DND-41 (cell line): ENCODE measurements around the gene SLC6A15.

Experiments
- EZH2 ChIP-seq: IDR thresholded peaks from 3 replicates; pipeline ENCODE4 v1.6.1; 2012; ENCODE audit warnings: borderline replicate concordance, low read depth, mild to moderate bottlenecking, moderate library complexity, low read length, inconsistent platforms; ENCODE audit not compliant: severe bottlenecking
- TF ChIP-seq, protein P1 (sequence below): IDR thresholded peaks from 2 replicates; pipeline ENCODE4 v1.5.1; 2012; ENCODE audit warnings: borderline replicate concordance, low read length, moderate library complexity, mild to moderate bottlenecking; ENCODE audit not compliant: poor library complexity, severe bottlenecking; ENCODE audit errors: extremely low read depth

DNA sequence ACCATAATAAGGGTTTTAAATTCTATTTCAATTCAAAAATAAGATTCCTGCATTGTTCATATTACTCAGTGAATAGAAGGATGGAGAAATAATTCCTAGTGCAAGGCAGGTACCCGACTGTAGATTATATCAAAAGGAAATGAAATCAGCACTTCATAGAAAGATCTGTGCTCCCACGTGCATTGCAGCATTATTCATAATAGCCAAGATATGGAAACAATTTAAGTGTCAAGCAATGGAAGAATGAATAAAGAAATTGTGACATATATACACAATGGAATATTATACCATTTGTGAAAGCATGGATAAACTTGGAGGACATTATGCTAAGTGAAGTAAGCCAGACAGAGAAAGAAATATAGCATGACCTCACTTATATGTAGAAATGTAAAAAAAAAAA is 53.8 kb downstream of the SLC6A15 start:
- TF ChIP-seq, protein P1, sequence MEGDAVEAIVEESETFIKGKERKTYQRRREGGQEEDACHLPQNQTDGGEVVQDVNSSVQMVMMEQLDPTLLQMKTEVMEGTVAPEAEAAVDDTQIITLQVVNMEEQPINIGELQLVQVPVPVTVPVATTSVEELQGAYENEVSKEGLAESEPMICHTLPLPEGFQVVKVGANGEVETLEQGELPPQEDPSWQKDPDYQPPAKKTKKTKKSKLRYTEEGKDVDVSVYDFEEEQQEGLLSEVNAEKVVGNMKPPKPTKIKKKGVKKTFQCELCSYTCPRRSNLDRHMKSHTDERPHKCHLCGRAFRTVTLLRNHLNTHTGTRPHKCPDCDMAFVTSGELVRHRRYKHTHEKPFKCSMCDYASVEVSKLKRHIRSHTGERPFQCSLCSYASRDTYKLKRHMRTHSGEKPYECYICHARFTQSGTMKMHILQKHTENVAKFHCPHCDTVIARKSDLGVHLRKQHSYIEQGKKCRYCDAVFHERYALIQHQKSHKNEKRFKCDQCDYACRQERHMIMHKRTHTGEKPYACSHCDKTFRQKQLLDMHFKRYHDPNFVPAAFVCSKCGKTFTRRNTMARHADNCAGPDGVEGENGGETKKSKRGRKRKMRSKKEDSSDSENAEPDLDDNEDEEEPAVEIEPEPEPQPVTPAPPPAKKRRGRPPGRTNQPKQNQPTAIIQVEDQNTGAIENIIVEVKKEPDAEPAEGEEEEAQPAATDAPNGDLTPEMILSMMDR: no peak
- no peak for TF ChIP-seq EZH2
